ENCODE results near the gene ZNF681. TPM values are rescaled to one million over a fixed set of nuclear protein-coding genes. Genes with fewer than 3 reads are reported as not detected.

The ZNF681 gene
- total and polyA plus RNA-seq, 9 of the 15 experiments (the other 6 are each of a cell fraction or from before 2014, with no cell fraction given), result 2.8 to 8.6 (median 4.1) TPM

DNA sequence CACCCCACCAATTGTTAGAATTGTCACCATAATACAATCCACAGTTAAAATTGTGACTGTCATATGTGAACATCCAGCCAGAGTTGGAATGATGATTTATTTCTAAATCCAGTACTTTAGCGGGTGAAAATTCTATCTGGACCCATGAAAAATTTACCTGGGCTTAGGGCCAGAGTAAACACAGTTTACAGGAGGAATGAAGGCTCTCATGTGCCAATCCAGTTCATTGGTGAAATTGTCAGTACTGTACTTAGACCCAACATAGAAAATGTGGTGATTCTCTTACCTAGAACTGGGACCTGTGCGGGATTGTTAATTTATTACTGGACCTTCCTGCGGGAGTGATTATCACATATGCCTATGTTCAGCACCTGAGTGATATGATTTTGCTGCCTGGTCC is 27.3 kb upstream of the ZNF681 start:
- 88% methylated on average over 3 of the region's 3 CpGs for WGBS (ENCODE audit: insufficient coverage, low coverage, missing lambda C conversion rate)
- peaks cover 9% of the 10 kb centered on the region; the same call in 2 of the 3 replicates for H3K79me2 ChIP-seq (ENCODE audit: control insufficient read depth, insufficient read depth, low read length)
- intact Hi-C loops (cut with micrococcal nuclease) (no loop called here), in situ Hi-C loops (cut with MboI) (no loop called here)
- H3K36me3 ChIP-seq (ENCODE audit: control insufficient read depth, insufficient read depth, low read length), result peaks cover 63% of the 10 kb centered on the region; the same call in 2 of the 3 replicates
- ATAC-seq, result no peak
- no peaks in the 10 kb centered on the region for H3K27me3 ChIP-seq (ENCODE audit: control insufficient read depth in 2 of 2, insufficient read depth in 2 of 2, low read length in 2 of 2)
- CTCF ChIA-PET (ENCODE audit: low intra/inter-chr PET ratio), result no interaction called here
- H4K20me1 ChIP-seq (replicated peaks; ENCODE audit: control insufficient read depth, insufficient read depth, low read length), result no peaks in the 10 kb centered on the region
- H3K4me1 ChIP-seq (replicated peaks in 1 of 2; ENCODE audit: control insufficient read depth in 2 of 2, insufficient read depth in 2 of 2, low read length in 2 of 2), result no peaks in the 10 kb centered on the region
- POLR2A ChIA-PET, result no interaction called here
- H3K9ac ChIP-seq (ENCODE audit: insufficient read depth in 1 of 2, low read depth in 2 of 2, low read length in 2 of 2), result no peak overlapping the region
- DNase-seq (ENCODE audit: extremely low read depth in 1 of 4, low spot score in 3 of 4), result no peak
- no peak for TF ChIP-seq XRCC5 (IDR thresholded peaks at IDR 0.05; ENCODE audit: low read depth, low read length)
- no peak for TF ChIP-seq MCM3 (IDR thresholded peaks at IDR 0.05)
- TF ChIP-seq, protein P1, sequence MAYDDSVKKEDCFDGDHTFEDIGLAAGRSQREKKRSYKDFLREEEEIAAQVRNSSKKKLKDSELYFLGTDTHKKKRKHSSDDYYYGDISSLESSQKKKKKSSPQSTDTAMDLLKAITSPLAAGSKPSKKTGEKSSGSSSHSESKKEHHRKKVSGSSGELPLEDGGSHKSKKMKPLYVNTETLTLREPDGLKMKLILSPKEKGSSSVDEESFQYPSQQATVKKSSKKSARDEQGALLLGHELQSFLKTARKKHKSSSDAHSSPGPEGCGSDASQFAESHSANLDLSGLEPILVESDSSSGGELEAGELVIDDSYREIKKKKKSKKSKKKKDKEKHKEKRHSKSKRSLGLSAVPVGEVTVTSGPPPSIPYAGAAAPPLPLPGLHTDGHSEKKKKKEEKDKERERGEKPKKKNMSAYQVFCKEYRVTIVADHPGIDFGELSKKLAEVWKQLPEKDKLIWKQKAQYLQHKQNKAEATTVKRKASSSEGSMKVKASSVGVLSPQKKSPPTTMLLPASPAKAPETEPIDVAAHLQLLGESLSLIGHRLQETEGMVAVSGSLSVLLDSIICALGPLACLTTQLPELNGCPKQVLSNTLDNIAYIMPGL (CRISPR knock-in tag; IDR thresholded peaks at IDR 0.05), result no peak
- no peak for TF ChIP-seq ZNF347 (CRISPR knock-in tag; IDR thresholded peaks at IDR 0.05; ENCODE audit: low read depth)
- TF ChIP-seq SUPT5H (IDR thresholded peaks at IDR 0.05), result no peak
- no peak for TF ChIP-seq ZNF239 (CRISPR knock-in tag; IDR thresholded peaks at IDR 0.05)
- TF ChIP-seq HNRNPLL (IDR thresholded peaks at IDR 0.05; ENCODE audit: low read depth, low read length, poor library complexity, severe bottlenecking), result no peak
- TF ChIP-seq ZFP36 (IDR thresholded peaks at IDR 0.05; ENCODE audit: low read depth, low read length, partially characterized antibody), result no peak
- no peak for TF ChIP-seq MAFK (IDR thresholded peaks at IDR 0.05; ENCODE audit: low read length)
- TF ChIP-seq ZNF586 (CRISPR knock-in tag; conservative IDR thresholded peaks at IDR 0.05), result no peak
- no peak overlapping the region for H3K4me3 ChIP-seq
- BruUV-seq (replicated peaks), result no TSS peak
- H3K9me1 ChIP-seq (ENCODE audit: control insufficient read depth, insufficient read depth, low read length), result no peaks in the 10 kb centered on the region
- no peak for FAIRE-seq
- no peaks in the 10 kb centered on the region for H3K9me3 ChIP-seq (replicated peaks; ENCODE audit: control insufficient read depth, insufficient read depth, low read depth, low read length)
- H2AFZ ChIP-seq (ENCODE audit: low read depth, low read length), result no peak overlapping the region
- no peak overlapping the region for H3K27ac ChIP-seq (ENCODE audit: extremely low read depth, low read depth, low read length)
- no peak overlapping the region for H3K4me2 ChIP-seq (ENCODE audit: insufficient read depth, low read length)
